Measurements from ENCODE around the gene PIN1.

PIN1 gene

GRCh38 chr19:9862938-9863337 lies 27.8 kb downstream of the PIN1 start:
- DNase-seq (ENCODE audit: extremely low read depth, insufficient read length): no peak
- TF ChIP-seq CTCF (IDR thresholded peaks at IDR 0.05; ENCODE audit: insufficient read depth, low read length, poor library complexity, severe bottlenecking): no peak
- Histone ChIP-seq H3K4me3 (replicated peaks; ENCODE audit: low read depth, low read length) (no peak overlapping the region), H3K27me3 (replicated peaks; ENCODE audit: control insufficient read depth, insufficient read depth, low read length) (no peaks in the 10 kb centered on the region), H3K36me3 (ENCODE audit: control insufficient read depth, insufficient read depth, low read length) (no peaks in the 10 kb centered on the region)

GRCh38 chr19:9863759-9864158 lies 28.6 kb downstream of the PIN1 start:
- TF ChIP-seq CTCF (IDR thresholded peaks at IDR 0.05; ENCODE audit: insufficient read depth, low read length, poor library complexity, severe bottlenecking): no peak
- H3K27me3 ChIP-seq (replicated peaks; ENCODE audit: control insufficient read depth, insufficient read depth, low read length): no peaks in the 10 kb centered on the region
- H3K36me3 ChIP-seq (ENCODE audit: control insufficient read depth, insufficient read depth, low read length): no peaks in the 10 kb centered on the region
- no peak for DNase-seq (ENCODE audit: extremely low read depth, insufficient read length)
- H3K4me3 ChIP-seq (replicated peaks; ENCODE audit: low read depth, low read length): no peak overlapping the region

GRCh38 chr19:9865732-9866501 lies 30.8 kb downstream of the PIN1 start:
- Histone ChIP-seq H3K4me3 (replicated peaks; ENCODE audit: low read depth, low read length) (no peak overlapping the region), H3K27me3 (replicated peaks; ENCODE audit: control insufficient read depth, insufficient read depth, low read length) (no peaks in the 10 kb centered on the region), H3K36me3 (ENCODE audit: control insufficient read depth, insufficient read depth, low read length) (no peaks in the 10 kb centered on the region)
- TF ChIP-seq CTCF (IDR thresholded peaks at IDR 0.05; ENCODE audit: insufficient read depth, low read length, poor library complexity, severe bottlenecking): no peak
- no peak for DNase-seq (ENCODE audit: extremely low read depth, insufficient read length)

- no peak for TF ChIP-seq CTCF (IDR thresholded peaks at IDR 0.05; ENCODE audit: insufficient read depth, low read length, poor library complexity, severe bottlenecking)
- no peaks in the 10 kb centered on the region for H3K36me3 ChIP-seq (ENCODE audit: control insufficient read depth, insufficient read depth, low read length)
- H3K4me3 ChIP-seq (replicated peaks; ENCODE audit: low read depth, low read length): no peak overlapping the region
- no peak for DNase-seq (ENCODE audit: extremely low read depth, insufficient read length)
- H3K27me3 ChIP-seq (replicated peaks; ENCODE audit: control insufficient read depth, insufficient read depth, low read length): no peaks in the 10 kb centered on the region
Observed at GRCh38 chr19:9868983-9869617, 34.0 kb downstream of the PIN1 start.

GRCh38 chr19:9871626-9872338 lies 36.7 kb downstream of the PIN1 start:
- H3K36me3 ChIP-seq (ENCODE audit: control insufficient read depth, insufficient read depth, low read length): no peaks in the 10 kb centered on the region
- no peak for TF ChIP-seq CTCF (IDR thresholded peaks at IDR 0.05; ENCODE audit: insufficient read depth, low read length, poor library complexity, severe bottlenecking)
- DNase-seq (ENCODE audit: extremely low read depth, insufficient read length): no peak
- no peaks in the 10 kb centered on the region; the same call in 1 of the 2 replicates for H3K27me3 ChIP-seq (replicated peaks; ENCODE audit: control insufficient read depth, insufficient read depth, low read length)
- no peak overlapping the region for H3K4me3 ChIP-seq (replicated peaks; ENCODE audit: low read depth, low read length)

All from GM06990 (cell line).